NCI-H69 (cell line): ENCODE data around the gene NUDT16.

ENCODE experiments used
- DNase-seq: peaks from one replicate; lab custom pipeline; 2025; lab: John Stamatoyannopoulos, UW

Gene NUDT16

DNA sequence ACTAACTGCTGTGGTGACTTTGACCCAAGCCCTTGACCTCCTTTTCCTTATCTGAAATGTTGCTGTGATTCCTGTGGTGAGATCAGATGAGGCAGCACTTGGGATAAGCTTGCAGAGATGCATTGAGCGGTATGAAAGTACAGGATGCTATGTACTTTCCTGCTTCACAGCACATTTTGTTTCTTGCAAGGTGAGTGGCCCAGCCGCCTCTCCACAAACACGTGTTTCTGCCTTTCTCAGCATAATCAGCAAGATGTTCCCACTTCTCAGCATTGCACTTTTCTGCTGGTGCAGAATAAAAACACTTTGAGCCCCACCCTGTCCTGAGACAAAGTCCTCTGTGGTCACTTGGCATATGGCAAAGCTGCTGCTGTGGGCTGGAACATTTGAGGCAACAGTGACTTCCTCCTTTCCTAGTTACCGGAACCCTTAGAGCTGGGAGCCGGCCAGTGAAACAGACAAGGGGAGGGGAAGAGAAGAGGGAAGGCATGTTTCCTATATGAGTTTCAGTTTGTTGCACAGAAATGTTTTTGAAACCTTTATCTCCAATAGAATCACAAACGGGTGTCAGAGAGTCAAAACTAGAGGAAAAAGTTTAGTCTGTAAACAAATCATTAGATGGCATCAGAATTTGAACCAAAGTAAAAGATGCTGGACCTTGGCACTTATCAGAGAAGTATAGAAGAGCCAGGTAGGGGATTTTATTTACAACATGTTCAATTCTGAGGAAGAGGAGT is 5.0 kb downstream of the NUDT16 start:
- no peak for DNase-seq

DNA sequence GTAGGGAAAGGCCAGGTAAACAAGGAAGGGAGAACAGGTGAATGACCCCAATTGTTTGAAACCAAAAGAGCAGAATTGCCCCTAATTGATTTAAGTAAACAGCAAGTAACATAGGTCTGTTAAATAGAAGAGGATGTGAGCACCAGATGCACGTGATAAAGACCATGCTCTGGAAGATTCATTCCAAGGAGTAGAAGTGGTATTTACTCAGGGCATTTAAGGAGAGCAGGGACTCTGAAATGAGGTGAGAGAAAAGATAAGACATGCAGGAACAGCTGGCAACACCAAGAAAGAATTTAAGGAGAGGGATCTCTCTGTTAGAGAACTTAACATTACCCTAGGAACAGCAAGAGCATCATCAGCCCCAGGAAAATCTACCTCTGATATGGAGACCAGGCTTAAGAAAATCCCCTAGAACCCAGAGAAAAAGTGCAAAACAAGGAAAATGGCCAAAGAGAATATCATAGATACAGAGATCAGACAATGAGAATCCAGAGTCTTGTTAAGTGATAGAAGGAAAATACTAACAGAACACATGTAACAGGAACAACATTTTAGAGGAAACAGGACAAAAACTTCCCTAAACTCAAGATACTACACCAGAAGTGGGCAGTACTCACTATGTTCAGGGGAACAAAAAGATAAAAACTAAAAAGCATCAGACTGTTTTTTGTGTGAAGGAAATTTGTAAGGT is 6.4 kb downstream of the NUDT16 start:
- DNase-seq = no peak

DNA sequence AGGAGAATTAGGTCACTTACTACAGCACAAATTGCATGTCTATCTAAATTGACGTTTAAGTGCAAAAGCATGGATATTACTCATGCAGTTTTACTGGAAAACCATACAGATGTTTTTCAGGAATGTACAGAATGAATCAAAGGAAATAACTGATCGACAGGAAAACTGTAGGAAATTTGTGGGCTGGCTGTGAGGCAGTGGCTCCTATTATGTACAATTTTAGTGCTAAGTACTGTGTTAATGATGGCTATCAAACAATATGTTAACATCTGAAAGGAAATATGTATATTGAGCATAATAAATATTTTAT is 6.9 kb downstream of the NUDT16 start:
- DNase-seq = no peak

DNA sequence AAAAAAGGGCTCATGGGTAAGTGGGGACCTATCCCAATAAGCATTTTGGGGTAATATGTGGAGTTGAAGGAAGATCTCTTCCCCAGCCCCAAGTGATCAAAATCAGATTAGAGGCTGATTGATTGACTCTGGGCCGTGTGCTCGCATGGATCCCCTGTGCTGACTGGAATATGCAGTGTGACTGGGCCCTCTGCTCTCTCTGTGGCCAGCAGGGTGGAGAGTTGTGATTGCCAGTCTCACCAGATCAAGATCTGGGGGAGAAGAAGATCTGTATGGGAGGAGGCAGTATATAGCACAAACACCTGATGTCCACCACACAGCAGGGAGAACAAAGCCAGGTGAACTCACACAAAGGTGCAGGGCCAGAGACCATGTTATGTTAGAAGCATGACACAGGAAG is 8.8 kb downstream of the NUDT16 start:
- DNase-seq = no peak

DNA sequence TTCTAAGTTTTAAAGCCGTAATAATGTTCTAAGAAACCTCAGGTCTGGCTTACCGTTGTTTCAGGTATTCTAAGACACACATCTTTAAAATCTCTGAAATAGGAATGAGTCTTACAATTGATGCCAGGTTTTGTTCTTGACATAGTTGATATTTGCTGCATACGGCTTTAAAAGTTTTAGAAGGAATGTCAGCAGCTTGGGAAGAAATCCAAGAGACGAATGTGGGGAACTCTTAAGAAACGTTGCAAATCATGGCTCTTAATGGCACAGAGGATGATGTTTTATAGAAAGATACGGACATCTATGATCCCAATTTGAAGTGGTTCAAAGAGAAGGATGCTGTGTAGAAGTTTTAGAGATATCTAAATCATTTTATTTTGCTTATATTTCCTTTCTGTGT is 11.5 kb downstream of the NUDT16 start:
- no peak for DNase-seq

DNA sequence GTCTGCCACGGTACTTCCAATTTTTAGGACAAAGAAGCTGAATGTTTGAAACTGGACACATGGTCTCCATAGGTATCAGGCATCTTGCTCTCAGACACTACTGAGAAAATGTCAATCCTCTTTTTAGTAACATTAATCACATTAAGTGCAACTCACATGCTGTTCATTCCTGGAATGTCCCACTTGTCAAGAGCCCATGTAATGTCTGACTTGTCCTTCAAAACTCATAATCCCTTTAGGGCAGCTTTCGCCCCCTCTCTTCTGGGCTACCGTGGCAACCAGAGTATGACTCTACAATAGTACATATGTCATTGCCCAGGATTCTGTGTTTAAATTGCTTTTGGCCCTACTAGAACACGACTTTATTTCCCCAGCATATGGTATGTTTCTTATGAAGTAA is 12.3 kb downstream of the NUDT16 start:
- no peak for DNase-seq

DNA sequence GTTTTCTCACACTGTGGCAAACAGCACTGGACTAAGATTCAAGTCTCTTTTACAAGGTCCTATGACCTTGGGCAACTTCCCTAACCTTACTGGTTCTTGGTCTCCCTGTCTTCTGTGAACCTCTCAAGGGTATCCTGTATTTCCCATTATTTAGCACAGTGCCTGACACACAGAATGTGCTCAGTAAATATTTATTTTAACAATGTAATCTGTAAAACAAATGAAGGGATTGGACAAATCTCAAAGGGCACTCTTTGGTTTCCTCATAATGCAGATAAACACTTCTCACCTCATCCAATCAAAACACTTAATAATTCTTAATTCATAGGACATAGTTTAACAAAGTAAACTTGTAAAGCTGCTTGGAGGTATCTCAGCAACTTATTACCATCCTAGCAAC is 12.8 kb downstream of the NUDT16 start:
- DNase-seq = no peak

DNA sequence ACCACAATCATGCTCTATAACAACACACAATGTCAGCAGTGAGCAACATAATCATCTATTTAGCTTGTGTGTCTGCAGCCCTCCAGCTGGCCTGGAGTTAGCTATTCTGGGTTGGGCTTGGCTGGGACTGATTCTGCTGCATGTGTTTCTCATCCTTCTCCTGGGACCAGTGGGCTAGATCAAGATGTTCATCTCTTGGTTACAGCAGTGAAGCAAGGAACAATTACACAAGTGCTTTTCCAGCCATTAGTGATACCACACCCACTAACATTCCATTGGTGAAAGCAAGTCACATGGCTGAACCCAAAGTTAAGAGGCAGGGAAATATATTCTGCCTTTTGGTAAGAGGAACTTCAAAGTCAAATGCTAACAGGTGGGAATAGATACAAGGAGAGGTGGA is 14.6 kb downstream of the NUDT16 start:
- no peak for DNase-seq

DNA sequence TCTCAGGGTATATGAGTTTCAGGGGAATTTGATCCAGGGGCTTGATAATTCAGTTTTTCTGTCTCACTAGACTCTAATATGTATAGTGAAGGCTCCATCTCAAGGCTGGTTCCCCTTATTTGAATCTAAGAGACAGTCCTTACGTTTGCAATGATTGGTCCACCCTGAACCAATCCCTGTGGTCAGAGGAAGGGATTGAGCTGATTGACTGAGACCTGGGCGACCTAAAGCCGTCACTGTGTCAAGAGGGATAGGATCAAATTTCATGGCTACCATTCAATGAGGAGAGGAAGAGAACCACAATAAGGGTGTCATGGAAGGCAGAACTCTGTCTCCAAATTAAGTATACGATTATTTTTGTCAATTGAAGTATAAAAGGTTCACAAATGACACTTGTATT is 16.3 kb downstream of the NUDT16 start:
- DNase-seq = no peak

DNA sequence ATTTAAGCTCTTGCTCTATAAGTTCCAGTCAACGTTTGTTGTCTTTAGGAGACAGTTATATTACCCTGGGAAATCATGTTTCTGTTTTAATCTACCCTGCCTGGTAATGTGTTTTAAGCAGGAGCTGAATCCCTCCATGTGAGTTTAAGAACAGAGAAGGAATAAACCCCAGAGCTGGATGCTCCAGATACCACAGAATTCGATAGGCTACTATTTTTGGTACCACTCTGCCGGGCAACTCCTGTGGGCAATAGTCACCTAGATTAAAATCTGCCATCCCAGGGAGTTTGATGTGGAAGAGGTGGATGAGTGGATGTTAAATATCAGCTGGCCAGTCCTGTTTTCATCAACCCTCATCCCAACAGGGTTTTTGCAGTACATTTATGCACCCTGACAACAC is 20.4 kb downstream of the NUDT16 start:
- DNase-seq = no peak

DNA sequence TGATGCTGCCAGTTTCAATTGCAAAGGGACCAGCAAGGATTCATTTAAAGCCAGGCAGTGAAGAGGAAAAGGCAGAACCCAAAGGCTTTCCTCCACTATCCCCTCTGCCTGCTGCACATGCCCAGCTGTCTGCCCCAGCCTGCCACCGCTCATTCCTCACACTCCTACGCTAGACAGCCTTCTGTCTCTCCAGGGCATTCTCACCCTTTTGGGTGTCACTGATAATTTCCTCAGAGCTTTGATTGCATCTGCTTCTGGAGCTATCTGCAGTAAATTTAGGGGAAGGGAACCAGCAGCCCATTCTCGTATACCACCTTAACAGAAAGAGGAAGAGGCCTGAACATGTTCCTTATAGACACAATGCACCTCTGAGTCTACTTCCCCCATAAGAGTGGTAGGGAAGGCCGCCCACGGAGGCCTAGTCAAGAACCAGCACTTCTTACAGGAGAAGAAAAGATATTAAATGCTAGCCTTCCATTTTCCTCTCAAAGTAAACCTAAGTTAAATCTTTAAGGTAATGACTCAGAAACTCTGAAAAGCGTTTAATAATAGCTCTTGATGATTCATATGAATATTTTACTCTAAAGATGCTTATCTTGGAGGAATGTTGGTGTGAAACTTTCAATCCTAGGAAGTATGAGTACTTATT is 20.9 kb downstream of the NUDT16 start:
- DNase-seq = no peak

DNA sequence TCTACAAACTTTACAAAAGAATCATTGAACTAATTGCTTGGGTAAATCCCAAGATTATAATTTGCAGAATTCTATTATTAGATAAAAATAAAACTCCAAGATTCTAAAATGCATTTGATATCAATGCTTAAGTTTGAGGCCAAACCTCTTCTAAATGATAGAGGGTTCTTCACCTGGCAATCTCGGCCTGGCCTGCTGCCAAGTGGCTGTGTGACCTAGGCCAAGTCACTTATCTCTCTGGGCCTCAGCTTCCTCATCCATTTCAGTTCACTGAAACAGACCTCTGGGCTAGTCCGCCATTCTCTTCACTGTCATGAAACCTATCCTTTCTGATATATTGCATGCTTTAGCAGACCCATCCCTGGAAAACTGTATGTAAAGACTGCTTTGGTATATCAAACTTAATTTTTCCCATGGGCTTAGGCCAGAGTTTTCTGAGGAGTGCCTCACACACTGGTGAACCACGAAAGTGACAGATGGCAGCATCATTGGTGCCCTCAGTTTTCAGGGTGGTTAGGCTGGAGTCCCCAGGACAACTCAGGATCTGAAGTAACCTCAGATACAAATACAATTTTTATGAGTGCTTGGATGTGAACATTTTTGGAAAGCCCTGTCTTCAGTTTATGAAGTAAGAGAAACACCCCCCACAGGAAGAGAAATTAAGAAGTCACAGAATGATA is 21.8 kb downstream of the NUDT16 start:
- DNase-seq = no peak

DNA sequence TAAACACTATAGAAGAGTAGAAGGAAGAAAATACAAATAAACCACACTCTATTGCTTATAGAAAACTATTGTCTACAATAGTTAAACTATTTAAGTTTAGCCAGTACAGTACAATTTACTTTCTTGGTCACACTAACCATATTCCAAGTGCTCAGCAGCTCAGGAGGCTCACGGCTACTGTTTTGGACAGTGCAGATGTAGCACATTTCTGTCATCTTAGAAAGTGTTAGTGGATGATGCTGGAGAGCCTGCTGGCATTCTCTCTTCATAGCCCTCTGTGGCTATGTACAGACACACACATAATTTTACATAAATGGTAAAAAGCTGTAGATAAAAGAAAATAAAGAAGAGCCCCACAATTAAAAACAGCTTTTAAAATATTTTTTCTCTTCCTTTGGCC is 23.8 kb downstream of the NUDT16 start:
- no peak for DNase-seq

DNA sequence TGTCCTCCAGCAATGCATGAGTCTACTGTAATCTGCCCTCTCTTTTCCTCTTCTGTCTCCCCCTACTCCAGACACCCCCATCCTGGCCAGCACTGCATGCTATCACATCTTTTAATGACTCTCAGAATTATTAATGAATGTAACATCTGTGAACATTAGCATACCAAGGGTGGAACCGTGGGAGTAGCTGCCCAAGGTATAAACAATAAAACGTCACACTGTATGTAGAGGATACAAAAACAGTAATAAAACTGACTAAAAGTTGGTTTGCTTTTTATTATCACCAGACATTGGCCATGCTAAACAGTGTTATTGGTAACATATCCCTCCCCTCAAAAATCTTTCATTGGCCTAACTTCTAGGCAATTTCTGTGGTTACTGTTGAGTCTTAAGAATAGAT is 24.7 kb downstream of the NUDT16 start:
- DNase-seq = no peak

DNA sequence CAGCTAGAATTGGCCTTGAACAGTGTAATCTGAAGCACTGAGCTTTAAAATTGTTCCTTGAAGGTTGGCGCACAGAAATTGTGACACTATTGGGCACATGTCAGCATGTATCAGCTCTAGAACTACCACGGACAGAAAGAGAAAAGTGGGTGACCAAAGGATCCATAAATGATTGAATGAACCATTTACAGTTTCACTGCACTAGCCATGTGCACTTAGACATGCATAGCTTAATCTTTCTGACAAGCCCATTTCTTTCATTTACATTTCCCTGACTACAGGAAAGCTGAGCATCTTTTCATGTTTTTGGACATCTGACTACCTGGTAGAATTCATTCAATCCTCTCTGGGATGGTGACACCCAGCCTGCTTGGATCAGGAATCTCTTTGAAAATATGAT is 36.2 kb downstream of the NUDT16 start:
- DNase-seq = no peak

DNA sequence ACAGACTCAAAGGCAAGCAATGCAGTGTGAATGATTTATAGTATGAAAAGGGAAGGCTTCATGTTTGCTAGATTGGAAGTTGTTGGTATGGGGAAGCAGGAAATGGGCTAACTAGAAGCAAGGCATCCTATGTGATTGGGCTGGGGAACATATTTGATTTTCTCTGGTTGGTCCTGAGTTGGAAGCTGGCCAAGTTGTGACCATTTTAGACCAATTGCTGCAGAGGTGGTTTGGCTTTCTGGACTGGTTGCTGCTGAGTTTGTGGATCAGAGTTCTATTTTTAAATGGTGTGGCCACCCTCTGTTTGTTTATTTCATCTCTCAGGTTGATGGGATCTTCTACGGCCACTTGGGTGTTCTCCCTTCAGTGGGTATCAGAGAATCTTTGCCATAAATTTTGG is 39.7 kb downstream of the NUDT16 start:
- DNase-seq = no peak

DNA sequence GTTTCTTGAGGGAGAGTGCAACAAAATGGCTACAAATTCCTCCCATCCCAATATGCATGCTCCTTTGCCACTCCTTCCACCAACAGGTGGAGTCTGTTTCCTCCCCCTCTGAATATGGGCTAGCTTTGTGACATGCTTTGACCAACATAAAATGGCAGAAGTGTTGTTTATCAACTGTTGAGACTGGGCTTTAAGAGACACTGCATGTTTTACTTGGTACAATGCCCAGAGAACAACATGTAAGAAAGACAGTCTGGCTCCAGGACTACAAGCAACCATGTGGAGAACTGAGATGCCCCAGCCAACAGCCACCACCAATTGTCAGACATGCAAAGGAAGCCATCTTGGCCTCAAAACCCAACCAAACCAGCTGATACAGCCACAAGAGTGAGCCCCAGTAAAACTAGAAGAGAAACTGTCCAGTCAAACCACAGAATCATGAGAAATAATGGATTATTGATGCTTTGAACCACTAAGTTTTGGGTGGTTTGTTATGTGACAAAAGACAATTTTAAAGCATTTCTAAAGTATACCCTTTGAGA is 40.5 kb downstream of the NUDT16 start:
- DNase-seq = no peak

DNA sequence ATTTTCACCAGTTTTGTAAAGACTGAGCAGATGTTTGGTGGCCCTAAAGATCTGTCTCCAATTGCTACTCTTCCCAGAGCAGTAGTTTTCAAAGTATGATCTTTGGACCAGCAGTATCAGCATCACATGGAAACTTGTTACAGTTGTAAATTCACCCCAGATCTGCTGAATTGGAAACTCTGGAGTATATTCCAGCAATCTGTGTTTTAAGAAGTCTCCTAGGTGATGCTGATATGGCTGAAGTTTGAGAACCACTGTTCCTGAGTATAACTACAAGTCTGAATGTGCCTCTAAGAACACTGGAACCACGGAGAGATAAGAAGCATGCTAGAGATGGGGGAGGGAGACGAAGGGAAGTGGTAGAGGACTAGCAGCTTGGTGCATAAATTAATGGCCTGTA is 45.7 kb downstream of the NUDT16 start:
- DNase-seq = no peak

DNA sequence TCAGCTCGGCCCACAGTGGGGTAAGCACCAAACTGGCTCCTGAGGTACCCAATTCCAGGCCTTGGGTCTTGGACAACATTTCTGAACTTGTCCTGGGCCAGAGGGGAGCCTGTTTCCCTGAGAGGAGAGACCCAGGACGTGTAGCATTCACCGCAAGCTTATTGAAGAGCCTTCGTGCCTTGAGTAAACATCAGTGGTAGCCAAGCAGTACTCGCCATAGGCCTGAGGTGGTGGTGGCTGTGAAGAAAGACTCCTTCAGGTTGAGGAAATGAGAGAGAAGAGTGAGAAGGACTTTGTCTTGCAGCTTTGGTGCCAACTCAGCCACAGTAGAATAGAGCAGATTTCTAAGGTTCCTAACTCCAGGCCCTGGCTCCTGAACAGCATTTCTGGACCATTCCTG is 50.2 kb downstream of the NUDT16 start:
- no peak for DNase-seq

DNA sequence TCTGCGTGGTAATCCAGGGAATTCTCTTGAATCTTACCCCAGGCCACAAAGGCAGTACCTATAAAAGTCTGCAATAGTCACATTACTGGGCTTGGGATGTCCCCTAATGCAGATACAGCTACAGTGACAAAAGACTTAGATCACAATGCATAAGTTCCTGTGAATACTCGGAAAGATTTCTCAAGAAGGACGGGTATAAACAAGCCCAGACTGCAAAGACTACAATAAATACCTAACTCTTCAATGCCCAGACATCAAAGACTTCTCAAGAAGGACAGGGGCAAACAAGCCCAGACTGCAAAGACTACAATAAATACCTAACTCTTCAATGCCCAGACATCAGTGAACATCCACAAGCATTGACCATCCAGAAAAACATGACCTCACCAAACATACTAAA is 50.9 kb downstream of the NUDT16 start:
- no peak for DNase-seq

DNA sequence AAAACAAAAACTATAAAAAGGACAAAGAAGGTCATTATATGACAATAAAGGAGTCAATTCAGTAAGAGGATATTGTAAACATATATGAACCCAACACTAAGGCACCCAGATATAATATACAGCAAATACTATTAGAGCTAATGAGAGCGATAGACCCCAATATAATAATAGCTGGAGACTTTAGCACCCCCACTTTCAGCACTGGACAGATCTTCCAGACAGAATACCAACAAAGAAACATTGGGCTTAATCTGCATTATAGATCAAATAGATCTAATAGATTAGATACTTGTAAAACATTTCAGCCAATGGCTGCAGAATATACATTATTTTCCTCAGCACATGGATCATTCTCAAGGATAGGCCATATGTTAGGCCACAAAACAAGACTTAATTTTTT is 53.4 kb downstream of the NUDT16 start:
- DNase-seq = no peak
